Naive thymus-derived CD4-positive, alpha-beta T cell (primary cell): Measurements from ENCODE around the gene F11R. TPM values are rescaled to one million over a fixed set of nuclear protein-coding genes. Genes with fewer than 3 reads are reported as not detected.

Source experiments
- ATAC-seq: fragments of 150-1000 bp; cut with Tn5 transposase; 2 replicates; pipeline ENCODE4 v1.10.0; 2021; ENCODE audit warnings: mild to moderate bottlenecking, moderate library complexity
- CTCF ChIA-PET: fragments of 350-600 bp; sonication (Branson Sonifier 250); formaldehyde crosslinking; loops from one replicate; lab custom pipeline; 2021; ENCODE audit warnings: antibody characterized with exemption; lab: Charles Lee
- POLR2A ChIA-PET: fragments of 350-600 bp; sonication (Branson Sonifier 250); formaldehyde crosslinking; loops from one replicate; lab custom pipeline; 2021; ENCODE audit warnings: antibody characterized with exemption, inconsistent platforms; lab: Charles Lee
- DNase-seq, 9 donors: peaks; one replicate each; pipeline versions ENCODE4 v3.0.0 to v3.0.0-alpha.2; 2020 to 2022; ENCODE audit warnings: mixed read lengths in 1 of 9
- H3K27ac ChIP-seq: one replicate; pipeline ENCODE4 v1.7.0; 2013; ENCODE audit warnings: mild to moderate bottlenecking, low read depth, low read length, moderate library complexity
- H3K27me3 ChIP-seq, 2 donors: one replicate each; pipeline ENCODE4 v1.7.0; 2013; ENCODE audit warnings: low read length in 2 of 2, mild to moderate bottlenecking in 2 of 2, moderate library complexity in 2 of 2; ENCODE audit not compliant: control insufficient read depth in 2 of 2, insufficient read depth in 2 of 2
- H3K36me3 ChIP-seq, 3 experiments: 1 replicate in 2 of 3; 2 replicates in 1 of 3; pipeline ENCODE4 v1.7.0; 2013; ENCODE audit warnings: low read length in 3 of 3, mild to moderate bottlenecking in 3 of 3, moderate library complexity in 1 of 3; ENCODE audit not compliant: insufficient read depth in 3 of 3, control insufficient read depth in 2 of 3
- H3K4me1 ChIP-seq, 2 donors: one replicate each; pipeline ENCODE4 v1.7.0; 2013; ENCODE audit warnings: low read length in 2 of 2, mild to moderate bottlenecking in 2 of 2, moderate library complexity in 1 of 2; ENCODE audit not compliant: control insufficient read depth in 2 of 2, insufficient read depth in 2 of 2
- H3K4me3 ChIP-seq: 2 replicates; pipeline ENCODE4 v1.7.0; 2013; ENCODE audit warnings: mild to moderate bottlenecking, low read length
- H3K9me3 ChIP-seq, 3 experiments: 1 replicate in 2 of 3; 2 replicates in 1 of 3; pipeline ENCODE4 v1.7.0; 2013; ENCODE audit warnings: low read length in 3 of 3; ENCODE audit not compliant: control insufficient read depth in 2 of 3
- H3K27ac Mint-ChIP-seq, 9 donors: one replicate each; pipeline ENCODE4 v1.8.0; 2020 to 2022; ENCODE audit warnings: mixed read lengths in 9 of 9, mild to moderate bottlenecking in 8 of 9, moderate library complexity in 5 of 9, inconsistent platforms in 2 of 9
- H3K27me3 Mint-ChIP-seq, 5 donors: one replicate each; pipeline ENCODE4 v1.8.0; 2021 to 2022; ENCODE audit warnings: mixed read lengths in 5 of 5, mild to moderate bottlenecking in 1 of 5
- H3K36me3 Mint-ChIP-seq, 5 donors: one replicate each; pipeline ENCODE4 v1.8.0; 2020 to 2022; ENCODE audit warnings: mixed read lengths in 5 of 5, mild to moderate bottlenecking in 3 of 5, inconsistent platforms in 1 of 5
- H3K4me1 Mint-ChIP-seq, 7 donors: one replicate each; pipeline ENCODE4 v1.8.0; 2020 to 2022; ENCODE audit warnings: mixed read lengths in 7 of 7, mild to moderate bottlenecking in 3 of 7, inconsistent platforms in 1 of 7
- H3K4me3 Mint-ChIP-seq, 10 donors: one replicate each; pipeline ENCODE4 v1.8.0; 2020 to 2022; ENCODE audit warnings: mild to moderate bottlenecking in 10 of 10, mixed read lengths in 10 of 10, moderate library complexity in 6 of 10, inconsistent platforms in 2 of 10
- H3K9me3 Mint-ChIP-seq, 11 donors: one replicate each; pipeline ENCODE4 v1.8.0; 2020 to 2022; ENCODE audit warnings: mixed read lengths in 11 of 11, mild to moderate bottlenecking in 4 of 11, inconsistent platforms in 1 of 11, moderate library complexity in 1 of 11
- intact Hi-C, 2 donors: fragments of 100-400 bp; cut with micrococcal nuclease; formaldehyde crosslinking; loops; one replicate each; pipeline ENCODE4 v1.15.1; 2023
- polyA plus RNA-seq, 2 donors: library from polyadenylated mRNA; unstranded; fragments of 300-500 nt; fragmentation: Illumina TruSeq; gene quantifications; one replicate each; pipeline ENCODE4 v1.2.3, GENCODE V29; 2021
- total RNA-seq, 6 experiments: library from RNA in 5 of 6; stranded (reverse) in 5 of 6; gene quantifications; 1 replicate in 5 of 6; 2 replicates in 1 of 6; pipeline ENCODE4 v1.2.3 and lab custom pipeline; 2021 to 2026

Gene F11R
- total and polyA plus RNA-seq, 7 experiments from 2014 or later: 11.3 to 23.7 (median 14.4) TPM

DNA sequence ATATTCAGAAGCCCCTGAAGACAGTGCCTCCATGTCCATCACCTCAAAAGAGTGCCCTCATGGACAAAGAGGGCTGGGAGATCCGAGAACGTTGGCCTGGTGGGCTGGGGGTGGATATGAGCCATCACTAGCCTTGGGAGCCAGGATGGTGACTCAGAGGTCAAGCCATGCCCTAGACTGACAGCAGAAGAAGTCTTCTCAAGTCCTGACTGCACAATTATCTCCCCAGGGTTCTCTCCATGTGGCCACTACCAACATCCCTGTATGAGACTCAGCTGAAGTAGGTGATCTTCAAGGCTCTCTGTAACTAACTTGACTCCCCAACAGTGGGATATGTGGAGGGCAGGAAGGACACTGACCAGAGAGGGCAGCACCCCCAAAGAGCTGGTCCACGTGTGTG is 31.9 kb upstream of the F11R start:
- H3K27ac Mint-ChIP-seq: peak overlapping the region in 6 of 9 donors; percentile 11 to 84 (median 59)
- DNase-seq (no peak), ATAC-seq (no peak)
- intact Hi-C loops: no loop called here
- no peaks in the 10 kb centered on the region for H3K9me3 Mint-ChIP-seq
- no peaks in the 10 kb centered on the region for H3K27me3 Mint-ChIP-seq
- CTCF ChIA-PET: no interaction called here
- peaks cover 13 to 71% (median 37%) of the 10 kb centered on the region in 5 donors for H3K36me3 Mint-ChIP-seq
- H3K4me1 ChIP-seq: peaks cover 0 to 4% of the 10 kb centered on the region in 2 donors
- no peaks in the 10 kb centered on the region for H3K27me3 ChIP-seq
- H3K9me3 ChIP-seq: no peaks in the 10 kb centered on the region
- no peak overlapping the region for H3K4me3 Mint-ChIP-seq
- H3K4me1 Mint-ChIP-seq: peaks cover 24 to 38% (median 32%) of the 10 kb centered on the region in 7 donors
- H3K36me3 ChIP-seq: peaks cover 70 to 94% (median 72%) of the 10 kb centered on the region in 3 experiments
- no peak overlapping the region for H3K4me3 ChIP-seq
- POLR2A ChIA-PET: interaction anchor here (1.2 to 16.0 kb wide), 3 partner anchors 16 to 45 kb away, joined by 3 to 377 read pairs (median 36); partner anchors contain the start of genes ARHGAP30 and KLHDC9
- H3K27ac ChIP-seq: peak overlapping the region; percentile 14

GRCh38 chr1:161051219-161051618 is 30.3 kb upstream of the F11R start:
- H3K27ac ChIP-seq: no peak overlapping the region
- H3K27me3 ChIP-seq: no peaks in the 10 kb centered on the region
- POLR2A ChIA-PET: interaction anchor here (0.6 to 16.0 kb wide), 6 partner anchors 10 to 92 kb away, joined by 3 to 377 read pairs (median 4); partner anchors contain the start of gene ARHGAP30
- H3K36me3 Mint-ChIP-seq: peaks cover 8 to 64% (median 31%) of the 10 kb centered on the region in 5 donors
- no peak overlapping the region for H3K4me3 ChIP-seq
- no peak for ATAC-seq
- peaks cover 57 to 81% (median 59%) of the 10 kb centered on the region in 3 experiments for H3K36me3 ChIP-seq
- no peaks in the 10 kb centered on the region for H3K9me3 Mint-ChIP-seq
- no peak for DNase-seq
- peaks cover 26 to 37% (median 29%) of the 10 kb centered on the region in 7 donors for H3K4me1 Mint-ChIP-seq
- H3K27me3 Mint-ChIP-seq: no peaks in the 10 kb centered on the region
- CTCF ChIA-PET: interaction anchor here (0.9 kb wide), 1 partner anchor 46 kb away, joined by 6 read pairs; no protein-coding TSS in a partner anchor
- no peak overlapping the region for H3K4me3 Mint-ChIP-seq
- no peaks in the 10 kb centered on the region for H3K9me3 ChIP-seq
- H3K4me1 ChIP-seq: peaks cover 5 to 9% of the 10 kb centered on the region in 2 donors
- intact Hi-C loops: no loop called here
- H3K27ac Mint-ChIP-seq: peak overlapping the region in 3 of 9 donors; percentile 47 to 62 (median 55)

DNA sequence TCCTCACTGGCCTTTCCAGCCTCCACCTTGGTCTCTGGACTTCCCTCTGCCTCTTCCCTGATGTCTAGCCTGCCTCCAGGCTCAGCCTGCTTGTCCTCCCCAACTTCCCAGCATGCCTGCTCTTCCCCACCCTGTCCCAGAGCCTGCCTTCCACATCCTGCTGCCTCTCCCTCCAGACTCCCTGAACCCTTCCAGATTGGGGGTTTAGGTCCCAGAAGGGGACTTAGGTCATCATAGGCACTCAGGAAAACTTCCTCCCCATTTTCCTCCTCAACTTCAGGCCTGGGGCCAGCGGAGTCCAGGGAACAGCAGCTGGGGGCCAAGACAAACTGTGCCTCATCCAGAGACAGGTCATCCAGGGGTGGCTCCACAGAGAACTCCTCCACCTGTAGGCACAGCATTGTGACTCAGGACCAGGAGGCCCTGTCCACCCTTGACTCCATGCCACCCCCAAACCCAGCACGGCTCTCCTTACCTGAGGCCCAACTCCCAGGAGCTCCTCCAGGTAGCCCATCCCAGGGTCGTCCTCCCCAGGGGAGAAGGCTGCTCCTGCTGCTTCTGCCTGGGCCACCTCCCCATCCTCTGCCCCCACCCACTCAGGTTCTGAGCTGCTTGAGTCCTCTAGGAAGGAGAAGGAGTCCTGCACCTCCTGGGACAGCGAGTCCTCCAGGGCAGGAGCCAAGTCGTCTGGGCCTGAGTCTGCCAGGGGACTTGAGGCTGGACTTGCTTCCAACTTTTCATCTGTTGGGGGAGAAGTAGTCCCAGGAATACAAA is 28.2 kb upstream of the F11R start:
- ChIA-PET CTCF (interaction anchor here (0.5 to 1.5 kb wide), 3 partner anchors 7 to 80 kb away, joined by 3 read pairs; no protein-coding TSS in a partner anchor), POLR2A (interaction anchor here (0.9 to 16.0 kb wide), 3 partner anchors 10 to 20 kb away, joined by 3 to 377 read pairs (median 3); partner anchors contain the start of genes ARHGAP30 and TSTD1)
- H3K4me1 ChIP-seq: peaks cover 14% of the 10 kb centered on the region in 2 donors
- Mint-ChIP-seq H3K36me3 (peaks cover 12 to 58% (median 27%) of the 10 kb centered on the region in 5 donors), H3K4me1 (peaks cover 31 to 46% (median 33%) of the 10 kb centered on the region in 7 donors), H3K27me3 (no peaks in the 10 kb centered on the region), H3K4me3 (peak overlapping the region in 1 of 10 donors; percentile 79), H3K9me3 (no peaks in the 10 kb centered on the region), H3K27ac (peak overlapping the region in 8 of 9 donors; percentile 36 to 88 (median 64))
- no peak for ATAC-seq
- H3K4me3 ChIP-seq: no peak overlapping the region
- no peaks in the 10 kb centered on the region for H3K9me3 ChIP-seq
- no peak overlapping the region for H3K27ac ChIP-seq
- intact Hi-C loops: loop anchor here (5.0 to 10.0 kb wide), 4 partner anchors 176 to 784 kb away; partner anchors contain the start of genes APOA2 (in 1 of the 2), COPA (in 1 of the 2), DCAF8 (in 1 of the 2) and NCSTN (in 1 of the 2)
- no peak for DNase-seq
- peaks cover 41 to 71% (median 46%) of the 10 kb centered on the region in 3 experiments for H3K36me3 ChIP-seq
- no peaks in the 10 kb centered on the region for H3K27me3 ChIP-seq

DNA sequence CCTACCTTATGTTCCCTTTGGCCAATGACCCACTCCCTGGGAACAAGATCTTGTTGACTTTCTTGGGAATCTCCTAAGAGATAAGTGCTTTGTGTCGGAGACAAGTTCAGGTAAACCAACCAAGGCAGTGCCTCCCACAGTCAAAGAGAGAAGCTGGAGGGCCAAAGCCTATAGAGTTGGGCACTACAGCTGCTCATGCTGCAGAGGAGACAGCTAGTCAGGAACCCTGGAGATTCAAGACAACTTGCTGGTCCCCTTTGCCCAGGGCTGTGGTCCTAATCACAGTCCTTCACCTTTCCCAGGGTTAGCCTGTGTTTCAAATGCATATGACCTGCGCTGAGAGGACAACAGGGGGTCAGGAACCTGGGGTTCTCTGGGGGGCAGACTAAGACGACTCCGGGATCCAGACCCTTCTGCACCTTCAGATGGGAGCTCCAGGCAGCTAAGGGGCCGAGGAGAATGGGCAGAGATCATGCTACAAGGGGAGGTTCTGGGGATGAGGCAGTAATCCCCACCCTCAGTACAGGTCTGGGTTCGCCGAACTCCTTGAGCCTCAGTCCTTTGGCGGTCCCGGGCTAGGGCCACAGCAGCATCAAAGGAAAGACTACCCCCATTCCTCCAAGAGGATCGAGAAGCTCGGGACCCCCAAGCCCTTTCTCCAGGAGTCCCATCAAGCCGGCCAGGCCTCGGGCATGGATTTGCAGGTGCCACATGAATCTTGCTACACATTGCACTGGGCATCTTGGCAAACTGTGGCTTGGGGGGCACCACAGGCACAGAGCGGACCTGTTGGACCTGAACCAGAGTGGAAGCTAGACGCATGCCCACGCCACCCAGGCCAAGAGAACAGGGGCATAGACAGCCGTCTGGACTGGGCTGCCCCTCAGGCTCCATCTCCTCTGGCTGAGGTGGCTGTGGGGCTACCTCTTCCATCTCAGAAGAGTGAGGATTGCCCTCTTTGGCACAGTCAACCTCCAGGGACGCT is 26.8 kb upstream of the F11R start:
- H3K4me1 ChIP-seq: peaks cover 15 to 17% of the 10 kb centered on the region in 2 donors
- peaks cover 33 to 48% (median 37%) of the 10 kb centered on the region in 7 donors for H3K4me1 Mint-ChIP-seq
- H3K36me3 Mint-ChIP-seq: peaks cover 14 to 49% (median 23%) of the 10 kb centered on the region in 5 donors
- peak overlapping the region in 7 of 10 donors; percentile 9 to 50 (median 30) for H3K4me3 Mint-ChIP-seq
- DNase-seq: no peak
- peak overlapping the region; percentile 92 to 100 (median 99) for H3K27ac Mint-ChIP-seq
- CTCF ChIA-PET: interaction anchor here (1.5 to 3.7 kb wide), 3 partner anchors 20 to 50 kb away, joined by 3 to 42 read pairs (median 38); partner anchors contain the start of genes ARHGAP30 and KLHDC9
- peaks cover 27 to 62% (median 33%) of the 10 kb centered on the region in 3 experiments for H3K36me3 ChIP-seq
- H3K27ac ChIP-seq: peak overlapping the region; percentile 92
- POLR2A ChIA-PET: interaction anchor here (0.8 to 16.0 kb wide), 10 partner anchors 9 to 154 kb away, joined by 3 to 377 read pairs (median 8); partner anchors contain the start of genes ARHGAP30, F11R, KLHDC9 and NDUFS2
- H3K9me3 Mint-ChIP-seq: no peaks in the 10 kb centered on the region
- H3K9me3 ChIP-seq: no peaks in the 10 kb centered on the region
- no peaks in the 10 kb centered on the region for H3K27me3 ChIP-seq
- no peak for ATAC-seq
- no peak overlapping the region for H3K4me3 ChIP-seq
- intact Hi-C loops: loop anchor here (5.0 to 10.0 kb wide), 4 partner anchors 177 to 783 kb away; partner anchors contain the start of genes APOA2 (in 1 of the 2), COPA (in 1 of the 2), DCAF8 (in 1 of the 2) and NCSTN (in 1 of the 2)
- H3K27me3 Mint-ChIP-seq: no peaks in the 10 kb centered on the region

- Mint-ChIP-seq H3K27ac (peak overlapping the region; percentile 92 to 100 (median 99)), H3K36me3 (peaks cover 15 to 50% (median 17%) of the 10 kb centered on the region in 5 donors), H3K27me3 (no peaks in the 10 kb centered on the region), H3K4me1 (peaks cover 37 to 47% (median 43%) of the 10 kb centered on the region in 7 donors), H3K9me3 (no peaks in the 10 kb centered on the region), H3K4me3 (peak overlapping the region; percentile 93 to 100 (median 97))
- no peak for ATAC-seq
- Histone ChIP-seq H3K36me3 (peaks cover 19 to 63% (median 26%) of the 10 kb centered on the region in 3 experiments), H3K9me3 (no peaks in the 10 kb centered on the region), H3K4me3 (peak overlapping the region; percentile 93), H3K27ac (peak overlapping the region; percentile 92), H3K27me3 (no peaks in the 10 kb centered on the region), H3K4me1 (peaks cover 17% of the 10 kb centered on the region in 2 donors)
- no peak for DNase-seq
- intact Hi-C loops: loop anchor here (1.0 to 10.0 kb wide), 6 partner anchors 25 to 782 kb away; partner anchors contain the start of genes APOA2 (in 1 of the 2), COPA (in 1 of the 2), DCAF8 (in 1 of the 2) and F11R (in 1 of the 2)
- POLR2A ChIA-PET: interaction anchor here (0.5 to 16.0 kb wide), 25 partner anchors 8 to 250 kb away, joined by 3 to 377 read pairs (median 6); partner anchors contain the start of genes ARHGAP30, DEDD, F11R and KLHDC9
- CTCF ChIA-PET: interaction anchor here (0.9 to 3.7 kb wide), 4 partner anchors 14 to 51 kb away, joined by 5 to 42 read pairs (median 24); partner anchors contain the start of genes ARHGAP30 and KLHDC9
Observed at GRCh38 chr1:161046605-161047228, 25.8 kb upstream of the F11R start.
